Measurements from ENCODE around the gene EIF4G3. TPM values are rescaled to one million over a fixed set of nuclear protein-coding genes. Genes with fewer than 3 reads are reported as not detected.

EIF4G3 gene
- total RNA-seq, 1 experiment from 2014 or later = 39.9 TPM

DNA sequence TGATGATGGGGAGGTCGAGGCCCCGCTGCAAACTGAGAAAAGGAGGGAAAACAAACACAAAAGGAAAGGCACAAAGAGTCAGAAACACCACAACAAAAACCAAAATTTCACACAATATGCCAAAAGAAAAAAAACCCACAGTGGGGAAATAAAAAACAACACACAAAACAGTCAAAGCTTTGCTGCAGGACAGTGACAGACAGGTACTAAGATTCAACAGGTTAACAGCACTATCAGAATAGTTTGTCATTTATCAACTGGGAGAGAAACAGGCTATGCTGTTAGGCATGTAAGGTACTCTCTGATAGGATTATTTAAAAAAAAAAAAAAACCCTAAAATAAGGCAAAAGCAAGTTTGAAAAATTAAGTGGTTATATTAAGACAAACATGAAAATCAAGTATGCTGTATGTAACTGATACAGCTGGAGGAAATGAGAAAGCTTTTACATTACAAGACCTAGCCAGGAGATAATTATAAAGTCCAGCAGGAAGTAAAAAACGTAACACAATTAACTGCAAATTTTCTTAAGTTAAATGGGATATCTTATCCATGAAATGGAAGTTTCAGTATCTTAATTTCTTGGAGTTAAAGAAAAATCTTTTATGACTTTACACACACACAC is 179.0 kb downstream of the EIF4G3 start:
- BruUV-seq (replicated peaks) = no TSS peak
- intact Hi-C loops (cut with micrococcal nuclease; ENCODE audit: unreplicated experiment) = no loop called here
- Mint-ChIP-seq H3K4me1 (ENCODE audit: low read depth, unreplicated experiment) (no peaks in the 10 kb centered on the region), H3K27me3 (ENCODE audit: unreplicated experiment) (no peaks in the 10 kb centered on the region), H3K27ac (ENCODE audit: unreplicated experiment) (no peak overlapping the region), H3K9me3 (ENCODE audit: low read depth, unreplicated experiment) (no peaks in the 10 kb centered on the region), H3K4me3 (ENCODE audit: low read depth, unreplicated experiment) (no peak overlapping the region), H3K36me3 (ENCODE audit: insufficient read depth, unreplicated experiment) (no peaks in the 10 kb centered on the region)
- no peak for DNase-seq
- TF ChIP-seq, protein P1, sequence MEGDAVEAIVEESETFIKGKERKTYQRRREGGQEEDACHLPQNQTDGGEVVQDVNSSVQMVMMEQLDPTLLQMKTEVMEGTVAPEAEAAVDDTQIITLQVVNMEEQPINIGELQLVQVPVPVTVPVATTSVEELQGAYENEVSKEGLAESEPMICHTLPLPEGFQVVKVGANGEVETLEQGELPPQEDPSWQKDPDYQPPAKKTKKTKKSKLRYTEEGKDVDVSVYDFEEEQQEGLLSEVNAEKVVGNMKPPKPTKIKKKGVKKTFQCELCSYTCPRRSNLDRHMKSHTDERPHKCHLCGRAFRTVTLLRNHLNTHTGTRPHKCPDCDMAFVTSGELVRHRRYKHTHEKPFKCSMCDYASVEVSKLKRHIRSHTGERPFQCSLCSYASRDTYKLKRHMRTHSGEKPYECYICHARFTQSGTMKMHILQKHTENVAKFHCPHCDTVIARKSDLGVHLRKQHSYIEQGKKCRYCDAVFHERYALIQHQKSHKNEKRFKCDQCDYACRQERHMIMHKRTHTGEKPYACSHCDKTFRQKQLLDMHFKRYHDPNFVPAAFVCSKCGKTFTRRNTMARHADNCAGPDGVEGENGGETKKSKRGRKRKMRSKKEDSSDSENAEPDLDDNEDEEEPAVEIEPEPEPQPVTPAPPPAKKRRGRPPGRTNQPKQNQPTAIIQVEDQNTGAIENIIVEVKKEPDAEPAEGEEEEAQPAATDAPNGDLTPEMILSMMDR (IDR thresholded peaks at IDR 0.05; ENCODE audit: unreplicated experiment) = no peak
- CTCF ChIA-PET = interaction anchor here (0.6 to 1.2 kb wide), 3 partner anchors 10 to 264 kb away, joined by 3 to 6 read pairs (median 6); no protein-coding TSS in a partner anchor

DNA sequence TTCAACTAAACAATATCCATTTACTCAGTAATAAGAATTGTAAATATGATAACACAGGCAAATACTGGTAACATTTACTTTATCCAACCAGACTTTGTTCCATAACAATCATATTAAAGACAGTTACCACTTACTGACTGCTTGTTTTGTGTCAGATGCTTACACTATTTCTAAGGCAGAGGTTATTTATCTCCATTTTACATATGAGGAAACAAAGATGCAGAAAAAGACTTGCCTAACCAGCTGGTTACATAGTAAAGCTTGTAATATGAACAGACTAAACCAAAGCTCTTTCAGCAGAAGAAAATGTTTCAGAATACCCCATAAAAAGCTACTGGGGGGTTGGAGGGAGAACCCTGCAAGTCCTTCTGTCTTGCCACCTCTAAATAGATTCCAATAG is 180.1 kb downstream of the EIF4G3 start:
- BruUV-seq (replicated peaks) = no TSS peak
- Mint-ChIP-seq H3K4me1 (ENCODE audit: low read depth, unreplicated experiment) (no peaks in the 10 kb centered on the region), H3K9me3 (ENCODE audit: low read depth, unreplicated experiment) (no peaks in the 10 kb centered on the region), H3K27ac (ENCODE audit: unreplicated experiment) (no peak overlapping the region), H3K27me3 (ENCODE audit: unreplicated experiment) (no peaks in the 10 kb centered on the region), H3K36me3 (ENCODE audit: insufficient read depth, unreplicated experiment) (no peaks in the 10 kb centered on the region), H3K4me3 (ENCODE audit: low read depth, unreplicated experiment) (no peak overlapping the region)
- intact Hi-C loops (cut with micrococcal nuclease; ENCODE audit: unreplicated experiment) = no loop called here
- TF ChIP-seq, protein P1 (IDR thresholded peaks at IDR 0.05; ENCODE audit: unreplicated experiment) = no peak
- CTCF ChIA-PET = no interaction called here
- no peak for DNase-seq

- no peak overlapping the region for H3K27ac Mint-ChIP-seq (ENCODE audit: unreplicated experiment)
These were observed 182.8 kb downstream of the EIF4G3 start for GRCh38 chr1:20993716-20994575.

DNA sequence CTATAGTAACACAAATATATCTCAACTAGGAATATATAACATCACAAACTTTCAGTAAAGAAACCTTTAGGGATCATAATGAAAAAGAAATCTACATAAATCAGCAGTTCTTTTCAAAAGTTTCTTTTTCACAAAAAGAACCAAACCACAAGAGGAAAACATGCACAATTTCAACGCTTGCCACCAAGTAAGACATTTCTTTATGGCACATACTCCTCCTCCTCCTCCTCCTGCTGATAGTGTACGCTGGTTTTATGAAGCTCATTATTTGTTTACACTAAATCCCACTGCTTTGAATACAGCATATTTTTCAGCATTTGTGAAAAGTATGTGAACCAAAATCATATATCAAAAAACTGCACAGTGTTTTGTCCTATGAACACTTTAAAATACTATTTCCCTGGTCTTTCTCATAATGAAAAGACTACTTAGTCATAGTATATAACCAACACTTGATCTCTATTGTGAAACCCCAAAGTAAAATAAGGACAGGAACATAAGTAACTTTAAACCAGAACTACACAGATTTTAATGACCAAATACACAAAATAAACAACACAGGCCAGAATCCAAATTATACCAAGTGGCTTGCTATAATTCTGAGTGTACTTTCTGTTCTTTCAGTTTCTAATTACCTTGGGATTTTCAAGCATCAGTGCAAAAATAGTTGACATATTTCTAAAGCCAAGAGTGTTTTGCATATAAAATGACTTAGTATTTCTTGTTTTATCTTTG is 184.2 kb downstream of the EIF4G3 start:
- Mint-ChIP-seq H3K9me3 (ENCODE audit: low read depth, unreplicated experiment) (no peaks in the 10 kb centered on the region), H3K27ac (ENCODE audit: unreplicated experiment) (no peak overlapping the region)
- CTCF ChIA-PET = interaction anchor here (1.0 kb wide), 1 partner anchor 10 kb away, joined by 4 read pairs; no protein-coding TSS in a partner anchor

More at GRCh38 chr1:20993716-20994575, 182.8 kb downstream of the EIF4G3 start:
- TF ChIP-seq, protein P1 (IDR thresholded peaks at IDR 0.05; ENCODE audit: unreplicated experiment) = no peak
- CTCF ChIA-PET = interaction anchor here (0.8 kb wide), 1 partner anchor 13 kb away, joined by 3 read pairs; no protein-coding TSS in a partner anchor
- no TSS peak for BruUV-seq (replicated peaks)
- Mint-ChIP-seq H3K9me3 (ENCODE audit: low read depth, unreplicated experiment) (no peaks in the 10 kb centered on the region), H3K4me1 (ENCODE audit: low read depth, unreplicated experiment) (no peaks in the 10 kb centered on the region), H3K36me3 (ENCODE audit: insufficient read depth, unreplicated experiment) (no peaks in the 10 kb centered on the region), H3K27me3 (ENCODE audit: unreplicated experiment) (no peaks in the 10 kb centered on the region), H3K4me3 (ENCODE audit: low read depth, unreplicated experiment) (no peak overlapping the region)
- intact Hi-C loops (cut with micrococcal nuclease; ENCODE audit: unreplicated experiment) = no loop called here
- no peak for DNase-seq

More for the DNA sequence above, 184.2 kb downstream of the EIF4G3 start:
- no peaks in the 10 kb centered on the region for H3K4me1 Mint-ChIP-seq (ENCODE audit: low read depth, unreplicated experiment)
- TF ChIP-seq, protein P1 (IDR thresholded peaks at IDR 0.05; ENCODE audit: unreplicated experiment) = no peak
- no peaks in the 10 kb centered on the region for H3K36me3 Mint-ChIP-seq (ENCODE audit: insufficient read depth, unreplicated experiment)
- no peak for DNase-seq
- H3K4me3 Mint-ChIP-seq (ENCODE audit: low read depth, unreplicated experiment) = no peak overlapping the region
- H3K27me3 Mint-ChIP-seq (ENCODE audit: unreplicated experiment) = no peaks in the 10 kb centered on the region
- BruUV-seq (replicated peaks) = no TSS peak
- intact Hi-C loops (cut with micrococcal nuclease; ENCODE audit: unreplicated experiment) = no loop called here
